ENCODE data around the gene RAB33A. TPM values are rescaled to one million over a fixed set of nuclear protein-coding genes. Genes with fewer than 3 reads are reported as not detected.

RAB33A gene
- total and polyA plus RNA-seq, 2 of the 4 experiments (the other 2 are of a cell fraction) = 1.6 to 1.8 TPM

GRCh38 chrX:130212371-130212770 lies 40.6 kb downstream of the RAB33A start:
- in situ Hi-C loops (cut with MboI; ENCODE audit: low sequenced_read_pairs) (no loop called here), dilution Hi-C loops (cut with HindIII; ENCODE audit: low sequenced_read_pairs, unreplicated experiment) (no loop called here), intact Hi-C loops (cut with micrococcal nuclease) (no loop called here)
- no CpG with 5 or more reads among the region's 1 CpG for WGBS, 2 experiments (ENCODE audit: extremely low coverage in 2 of 2, insufficient read length in 1 of 2)
- no peaks in the 10 kb centered on the region for H3K79me1 ChIP-seq (ENCODE audit: low read depth in 1 of 2, low read length in 2 of 2)
- no peaks in the 10 kb centered on the region for H4K20me1 ChIP-seq (ENCODE audit: insufficient read depth, low read length)
- H3K56ac ChIP-seq (ENCODE audit: extremely low read depth, insufficient read depth, low read length) = no peak overlapping the region
- no peak overlapping the region for H3K23ac ChIP-seq (ENCODE audit: low read depth, low read length)
- H2AFZ ChIP-seq (replicated peaks; ENCODE audit: low read length, poor library complexity) = no peak overlapping the region
- ChIA-PET CTCF (no interaction called here), POLR2A (ENCODE audit: unreplicated experiment) (no interaction called here)
- H3K9me1 ChIP-seq (ENCODE audit: insufficient read depth, low read length) = no peaks in the 10 kb centered on the region
- TF ChIP-seq MAZ (IDR thresholded peaks at IDR 0.05; ENCODE audit: borderline replicate concordance, low read depth, low read length) (no peak), RFX5 (IDR thresholded peaks at IDR 0.05; ENCODE audit: low read depth, low read length) (no peak), USF2 (IDR thresholded peaks at IDR 0.05; ENCODE audit: low read depth, low read length) (no peak), ELK1 (IDR thresholded peaks at IDR 0.05; ENCODE audit: borderline replicate concordance, low read depth, low read length) (no peak), CTCF (conservative IDR thresholded peaks at IDR 0.05; ENCODE audit: low read depth, low read length) (no peak), CEBPB (IDR thresholded peaks at IDR 0.05; ENCODE audit: low read depth, low read length) (no peak), MAFK (IDR thresholded peaks at IDR 0.05; ENCODE audit: low read depth, low read length) (no peak), MXI1 (IDR thresholded peaks at IDR 0.05; ENCODE audit: borderline replicate concordance, low read depth, low read length) (no peak)
- DNase-seq = no peak
- H3K14ac ChIP-seq (replicated peaks; ENCODE audit: low read depth, low read length) = no peak overlapping the region
- no peak overlapping the region for H2BK5ac ChIP-seq (ENCODE audit: low read depth, low read length, poor library complexity, severe bottlenecking)
- H3K27ac ChIP-seq (ENCODE audit: insufficient read depth, low read length) = no peak overlapping the region
- H2BK20ac ChIP-seq (ENCODE audit: low read depth, low read length) = no peak overlapping the region
- H3K4me1 ChIP-seq (ENCODE audit: control insufficient read depth, insufficient read depth, low read length) = no peaks in the 10 kb centered on the region
- BruUV-seq (replicated peaks) = no TSS peak
- H4K5ac ChIP-seq (ENCODE audit: low read depth, low read length) = no peak overlapping the region
- H3K4me3 ChIP-seq (ENCODE audit: insufficient read depth, low read depth, low read length) = no peak overlapping the region
- peaks cover 7% of the 10 kb centered on the region; the same call in 1 of the 2 replicates for H3K36me3 ChIP-seq (ENCODE audit: control insufficient read depth, insufficient read depth, low read length)
- no peak overlapping the region for H4K8ac ChIP-seq (ENCODE audit: low read depth in 2 of 2, low read length in 2 of 2)
- H2AK9ac ChIP-seq (replicated peaks; ENCODE audit: low read depth, low read length, poor library complexity) = no peak overlapping the region
- H3K4me2 ChIP-seq (ENCODE audit: low read depth, low read length) = no peak overlapping the region
- H2BK15ac ChIP-seq (ENCODE audit: low read depth, low read length) = no peak overlapping the region
- no peak overlapping the region for H3K4ac ChIP-seq (ENCODE audit: low read depth, low read length)
- no peak overlapping the region for H3K9ac ChIP-seq (ENCODE audit: low read depth, low read length)
- ATAC-seq (ENCODE audit: low read depth) = no peak
- no peak overlapping the region for H2BK120ac ChIP-seq (ENCODE audit: low read depth, low read length)
- no peak overlapping the region for H4K91ac ChIP-seq (ENCODE audit: insufficient read depth, low read depth, low read length)
- H3K18ac ChIP-seq (ENCODE audit: low read depth, low read length) = no peak overlapping the region
- no peaks in the 10 kb centered on the region for H3K9me3 ChIP-seq (ENCODE audit: control insufficient read depth, insufficient read depth, low read length)
- no peaks in the 10 kb centered on the region for H3K27me3 ChIP-seq (ENCODE audit: control insufficient read depth, insufficient read depth, low read length)
- H2AK5ac ChIP-seq (ENCODE audit: low read depth, low read length) = no peak overlapping the region

Data from IMR-90 (cell line).